ENCODE data around the gene TMPRSS6.

TMPRSS6 gene

GRCh38 chr22:37059876-37060449 is 49.5 kb downstream of the TMPRSS6 start:
- no peak for DNase-seq (ENCODE audit: extremely low read depth, low read depth)
- H3K4me3 ChIP-seq (replicated peaks; ENCODE audit: low read depth, low read length), result no peak overlapping the region
- no peak for TF ChIP-seq CTCF (IDR thresholded peaks at IDR 0.05; ENCODE audit: low read depth, low read length, missing control alignments)

- no peak for TF ChIP-seq CTCF (IDR thresholded peaks at IDR 0.05; ENCODE audit: low read depth, low read length, missing control alignments)
- DNase-seq (ENCODE audit: extremely low read depth, low read depth), result no peak
- H3K4me3 ChIP-seq (replicated peaks; ENCODE audit: low read depth, low read length), result no peak overlapping the region
Measured at GRCh38 chr22:37058917-37059701, 50.4 kb downstream of the TMPRSS6 start.

GRCh38 chr22:37057796-37058510 is 51.6 kb downstream of the TMPRSS6 start:
- H3K4me3 ChIP-seq (replicated peaks; ENCODE audit: low read depth, low read length), result no peak overlapping the region
- no peak for TF ChIP-seq CTCF (IDR thresholded peaks at IDR 0.05; ENCODE audit: low read depth, low read length, missing control alignments)
- DNase-seq (ENCODE audit: extremely low read depth, low read depth), result no peak

GRCh38 chr22:37057226-37057625 is 52.3 kb downstream of the TMPRSS6 start:
- DNase-seq (ENCODE audit: extremely low read depth, low read depth), result no peak
- no peak overlapping the region for H3K4me3 ChIP-seq (replicated peaks; ENCODE audit: low read depth, low read length)
- TF ChIP-seq CTCF (IDR thresholded peaks at IDR 0.05; ENCODE audit: low read depth, low read length, missing control alignments), result no peak

GRCh38 chr22:37056246-37056645 is 53.3 kb downstream of the TMPRSS6 start:
- DNase-seq (ENCODE audit: extremely low read depth, low read depth), result no peak
- no peak overlapping the region for H3K4me3 ChIP-seq (replicated peaks; ENCODE audit: low read depth, low read length)
- TF ChIP-seq CTCF (IDR thresholded peaks at IDR 0.05; ENCODE audit: low read depth, low read length, missing control alignments), result no peak

- no peak for DNase-seq (ENCODE audit: extremely low read depth, low read depth)
- no peak overlapping the region for H3K4me3 ChIP-seq (replicated peaks; ENCODE audit: low read depth, low read length)
- no peak for TF ChIP-seq CTCF (IDR thresholded peaks at IDR 0.05; ENCODE audit: low read depth, low read length, missing control alignments)
Measured at GRCh38 chr22:37054600-37055365, 54.7 kb downstream of the TMPRSS6 start.
